Measurements from ENCODE around the gene CNR1.

CNR1 gene

DNA sequence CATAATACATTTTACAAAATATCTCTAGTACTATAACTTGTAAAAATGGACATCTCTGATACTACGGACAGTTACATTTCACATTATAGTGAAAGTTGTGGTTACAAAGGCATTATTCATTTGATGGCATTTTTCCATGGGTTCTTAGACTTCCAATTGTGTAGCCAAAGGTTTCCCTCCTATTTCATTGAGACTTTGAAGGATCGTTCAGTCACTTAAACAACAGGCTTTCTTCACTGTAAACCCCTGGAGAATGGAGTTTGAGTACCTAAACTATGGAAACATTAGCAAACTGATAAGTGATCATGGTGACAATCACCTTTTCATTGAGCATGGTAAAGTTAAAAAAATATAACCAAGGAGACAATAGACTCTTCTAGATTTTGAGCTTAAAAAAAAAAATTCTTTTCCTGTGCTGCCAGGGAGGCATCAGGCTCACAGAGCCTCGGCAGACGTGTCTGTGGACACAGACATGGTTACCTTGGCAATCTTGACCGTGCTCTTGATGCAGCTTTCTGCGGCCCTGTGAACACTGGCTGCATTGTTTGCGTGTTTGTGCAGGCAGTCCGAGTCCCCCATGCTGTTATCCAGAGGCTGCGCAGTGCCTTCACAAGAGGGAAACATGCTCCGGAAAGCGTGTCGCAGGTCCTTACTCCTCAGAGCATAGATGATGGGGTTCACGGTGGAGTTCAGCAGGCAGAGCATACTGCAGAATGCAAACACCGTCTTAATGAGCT lies 22.6 kb downstream of the CNR1 start:
- DNase-seq (ENCODE audit: low spot score): no peak

GRCh38 chr6:88142297-88142668 lies 23.9 kb downstream of the CNR1 start:
- no peak for DNase-seq (ENCODE audit: low spot score)

GRCh38 chr6:88141561-88142296 lies 24.4 kb downstream of the CNR1 start:
- DNase-seq (ENCODE audit: low spot score): no peak

GRCh38 chr6:88137915-88138314 lies 28.2 kb downstream of the CNR1 start:
- no peak for DNase-seq (ENCODE audit: low spot score)

- DNase-seq (ENCODE audit: low spot score): no peak
Observed at GRCh38 chr6:88135578-88136114, 30.5 kb downstream of the CNR1 start.

- DNase-seq (ENCODE audit: low spot score): no peak
Observed at GRCh38 chr6:88134575-88134974, 31.6 kb downstream of the CNR1 start.

DNA sequence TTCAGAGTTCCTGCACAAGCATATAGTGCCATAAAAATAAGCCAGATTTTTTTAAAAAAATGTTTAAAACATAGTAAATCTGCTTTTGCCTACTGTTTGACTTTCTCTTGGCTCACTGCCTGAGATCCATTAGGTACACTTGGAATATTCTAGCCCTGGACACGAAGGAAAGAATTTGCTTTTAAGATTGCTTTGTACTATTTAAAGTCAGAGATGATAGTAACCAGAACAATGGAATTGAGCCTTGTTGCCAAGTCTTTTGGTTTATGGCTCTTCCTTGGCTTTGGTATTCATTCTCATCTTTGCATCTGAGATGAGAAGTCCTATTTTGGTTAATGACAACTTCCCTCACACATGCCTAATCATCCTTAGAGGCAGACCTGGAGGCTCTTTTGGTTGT lies 32.4 kb downstream of the CNR1 start:
- no peak for DNase-seq (ENCODE audit: low spot score)

DNA sequence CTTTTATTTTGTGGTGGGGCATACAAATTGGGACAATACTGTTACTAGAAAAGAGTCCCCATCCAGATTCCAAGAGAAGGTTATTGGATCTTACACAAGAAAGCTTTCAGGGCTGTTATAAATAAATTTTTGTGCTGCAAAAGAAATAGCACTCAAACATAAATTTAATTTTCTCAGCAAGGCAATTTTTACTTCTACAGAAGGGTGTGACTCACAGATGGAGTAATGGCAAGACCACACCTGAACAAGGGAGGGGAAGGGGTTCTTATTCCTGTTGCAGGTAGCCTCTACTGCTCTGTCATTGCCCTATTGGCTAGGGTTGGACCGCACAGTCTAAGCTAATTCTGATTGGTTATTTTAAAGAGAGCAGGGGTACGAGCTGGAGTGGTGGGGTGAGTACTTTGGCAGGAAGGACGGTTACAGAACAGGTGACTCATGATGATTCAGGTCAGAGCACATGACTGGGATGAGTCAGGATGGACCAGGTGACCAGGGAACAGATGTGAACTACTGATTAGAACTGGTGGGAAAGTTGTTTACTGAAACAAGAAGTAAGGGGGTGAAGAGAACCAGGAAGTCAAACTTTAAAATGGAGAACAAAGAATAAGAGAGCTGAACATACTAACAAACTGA lies 41.1 kb downstream of the CNR1 start:
- no peak for DNase-seq (ENCODE audit: low spot score)

- no peak for DNase-seq (ENCODE audit: low spot score)
Observed at GRCh38 chr6:88120635-88121034, 45.5 kb downstream of the CNR1 start.

GRCh38 chr6:88119769-88120168 lies 46.4 kb downstream of the CNR1 start:
- DNase-seq (ENCODE audit: low spot score): no peak

- no peak for DNase-seq (ENCODE audit: low spot score)
Observed at GRCh38 chr6:88116276-88116675, 49.9 kb downstream of the CNR1 start.

DNA sequence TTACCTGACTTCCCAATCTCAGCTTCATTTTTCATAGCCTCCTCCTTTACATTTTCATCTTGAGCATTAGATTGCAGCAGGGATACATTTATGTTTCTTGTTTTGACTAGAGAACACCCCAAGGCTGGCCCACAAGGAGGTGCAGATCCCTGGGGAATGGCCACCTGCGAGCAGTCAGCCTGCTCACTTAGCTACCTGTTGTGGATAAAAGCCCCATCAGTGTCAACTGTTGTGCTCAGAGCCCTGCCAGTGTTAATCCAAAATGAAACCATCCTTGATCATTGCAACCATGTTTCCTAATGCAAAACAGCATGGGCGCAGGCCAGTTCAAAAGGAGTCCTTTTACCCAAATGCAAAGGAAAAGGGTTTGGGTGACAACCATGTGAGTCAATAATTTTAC lies 50.8 kb downstream of the CNR1 start:
- DNase-seq (ENCODE audit: low spot score): no peak

DNA sequence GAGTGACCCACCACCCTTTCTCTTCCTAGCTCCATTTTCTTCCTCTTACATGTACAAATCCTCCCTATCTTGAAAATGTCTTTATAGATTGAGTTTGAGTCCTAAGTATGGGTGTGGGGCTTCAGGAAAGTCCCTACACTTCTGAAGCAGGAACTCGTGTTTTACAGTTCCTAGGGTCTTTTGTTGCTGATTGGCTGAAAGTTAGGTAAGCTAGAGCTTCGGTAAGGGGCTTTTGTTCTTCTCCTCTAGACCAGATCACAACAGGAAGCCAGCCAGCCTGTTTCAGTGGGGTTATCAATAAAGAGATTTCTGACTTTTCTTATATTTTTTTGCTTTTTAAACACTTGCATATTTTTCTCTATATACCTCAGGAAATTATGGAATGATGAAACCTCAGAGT lies 51.3 kb downstream of the CNR1 start:
- no peak for DNase-seq (ENCODE audit: low spot score)

DNA sequence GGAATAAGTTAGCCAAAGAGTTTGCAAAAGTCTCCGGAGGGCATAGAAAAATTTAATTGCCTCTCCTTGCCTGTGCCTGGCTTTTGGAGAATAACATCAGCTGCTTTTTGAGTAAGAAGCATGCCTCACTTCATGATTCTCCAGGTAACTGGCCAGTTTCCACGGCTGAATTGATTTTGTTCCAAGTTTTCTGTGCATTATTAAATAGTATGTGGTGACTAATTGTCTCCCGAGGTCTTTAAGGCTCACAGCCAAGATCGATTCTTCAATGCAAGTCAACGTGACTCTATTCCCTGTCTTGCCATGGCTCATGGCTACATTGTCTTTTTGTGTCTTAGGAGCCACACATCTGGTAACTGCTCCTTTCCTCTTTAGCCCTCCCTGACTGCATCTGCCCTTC lies 54.2 kb downstream of the CNR1 start:
- DNase-seq (ENCODE audit: low spot score): no peak

GRCh38 chr6:88107241-88107640 lies 58.9 kb downstream of the CNR1 start:
- DNase-seq (ENCODE audit: low spot score): no peak

DNA sequence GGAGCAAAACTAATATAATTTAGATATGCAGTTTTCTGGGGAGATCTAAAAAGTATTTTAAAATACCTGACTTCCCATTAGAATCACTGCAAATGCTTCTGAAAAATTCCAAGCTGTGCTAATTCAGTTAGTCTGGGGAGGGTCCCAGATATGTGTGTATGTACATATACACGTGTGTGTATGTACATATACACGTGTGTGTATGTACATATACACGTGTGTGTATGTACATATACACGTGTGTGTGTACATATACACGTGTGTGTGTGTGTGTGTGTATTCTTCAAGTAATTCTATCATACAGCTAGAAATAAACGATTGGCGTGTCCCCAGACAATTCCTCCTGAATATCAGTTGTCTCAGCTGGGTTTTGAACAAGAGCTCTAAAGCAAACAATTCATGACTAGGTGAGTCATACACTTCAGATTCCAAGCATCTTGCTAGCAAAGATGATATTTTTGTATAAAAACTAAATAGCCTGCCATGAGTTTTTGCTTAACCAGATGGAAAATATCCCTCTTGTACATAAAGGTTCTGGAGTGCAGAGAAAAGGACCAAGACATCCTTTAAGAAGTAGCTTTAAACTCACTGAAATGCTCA lies 60.3 kb downstream of the CNR1 start:
- DNase-seq (ENCODE audit: low spot score): no peak

Measured in hematopoietic multipotent progenitor cell treated with erythropoietin and hydrocortisone succinate and interleukin-3 and kit ligand, for 17 days (in vitro differentiated cells).